ENCODE measurements around the gene IPO13.

DNA sequence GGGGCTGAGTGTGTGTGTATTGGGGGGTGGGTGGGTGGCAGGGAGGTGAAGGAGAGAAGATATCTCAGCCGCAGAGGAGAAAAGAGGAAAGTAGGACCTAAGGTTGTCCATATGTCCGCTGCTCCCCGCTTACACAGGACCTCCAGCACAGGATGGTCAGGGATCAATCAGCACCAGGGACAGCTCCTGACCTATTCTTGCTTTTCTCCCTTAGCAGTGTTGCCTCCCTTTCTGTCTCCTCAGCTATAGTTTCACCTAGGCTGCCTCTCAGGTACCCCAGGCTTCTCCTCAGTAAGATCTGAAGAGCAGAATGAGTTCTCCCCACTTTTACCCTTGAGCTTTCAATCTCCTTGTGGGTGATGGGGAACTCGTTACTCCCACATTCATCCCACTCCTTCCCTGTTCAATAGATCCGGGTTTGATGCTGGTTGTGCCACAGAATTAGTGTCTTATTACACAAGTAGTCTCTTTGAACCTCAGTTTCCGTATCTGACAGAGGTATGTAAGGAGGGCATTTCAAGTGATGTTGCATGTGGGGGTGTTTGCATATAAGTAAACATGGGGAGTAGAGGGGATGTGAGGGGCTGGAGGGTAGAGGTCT is 21.7 kb downstream of the IPO13 start:
- TF ChIP-seq EZH2 (IDR thresholded peaks at IDR 0.05; ENCODE audit: borderline replicate concordance, low read depth, low read length, severe bottlenecking) (no peak), CTCF (IDR thresholded peaks at IDR 0.05; ENCODE audit: borderline replicate concordance, extremely low read depth, low read length, poor library complexity, severe bottlenecking) (no peak)
